HG03571 (cell line): ENCODE data around the gene NBPF12.
"Not testable (repeated sequence)": the region's sequence is repeated elsewhere in the genome, so short reads cannot be mapped to it uniquely, and the experiment has no call there.

ENCODE experiments used
- ATAC-seq: cut with Tn5 transposase; IDR thresholded peaks from one replicate; pipeline ENCODE4 v1.9.1; 2021; ENCODE audit not compliant: unreplicated experiment

NBPF12 gene, protein sequence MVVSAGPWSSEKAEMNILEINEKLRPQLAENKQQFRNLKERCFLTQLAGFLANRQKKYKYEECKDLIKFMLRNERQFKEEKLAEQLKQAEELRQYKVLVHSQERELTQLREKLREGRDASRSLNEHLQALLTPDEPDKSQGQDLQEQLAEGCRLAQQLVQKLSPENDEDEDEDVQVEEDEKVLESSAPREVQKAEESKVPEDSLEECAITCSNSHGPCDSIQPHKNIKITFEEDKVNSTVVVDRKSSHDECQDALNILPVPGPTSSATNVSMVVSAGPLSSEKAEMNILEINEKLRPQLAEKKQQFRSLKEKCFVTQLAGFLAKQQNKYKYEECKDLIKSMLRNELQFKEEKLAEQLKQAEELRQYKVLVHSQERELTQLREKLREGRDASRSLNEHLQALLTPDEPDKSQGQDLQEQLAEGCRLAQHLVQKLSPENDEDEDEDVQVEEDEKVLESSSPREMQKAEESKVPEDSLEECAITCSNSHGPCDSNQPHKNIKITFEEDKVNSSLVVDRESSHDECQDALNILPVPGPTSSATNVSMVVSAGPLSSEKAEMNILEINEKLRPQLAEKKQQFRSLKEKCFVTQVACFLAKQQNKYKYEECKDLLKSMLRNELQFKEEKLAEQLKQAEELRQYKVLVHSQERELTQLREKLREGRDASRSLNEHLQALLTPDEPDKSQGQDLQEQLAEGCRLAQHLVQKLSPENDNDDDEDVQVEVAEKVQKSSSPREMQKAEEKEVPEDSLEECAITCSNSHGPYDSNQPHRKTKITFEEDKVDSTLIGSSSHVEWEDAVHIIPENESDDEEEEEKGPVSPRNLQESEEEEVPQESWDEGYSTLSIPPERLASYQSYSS (N-terminal part only)

DNA sequence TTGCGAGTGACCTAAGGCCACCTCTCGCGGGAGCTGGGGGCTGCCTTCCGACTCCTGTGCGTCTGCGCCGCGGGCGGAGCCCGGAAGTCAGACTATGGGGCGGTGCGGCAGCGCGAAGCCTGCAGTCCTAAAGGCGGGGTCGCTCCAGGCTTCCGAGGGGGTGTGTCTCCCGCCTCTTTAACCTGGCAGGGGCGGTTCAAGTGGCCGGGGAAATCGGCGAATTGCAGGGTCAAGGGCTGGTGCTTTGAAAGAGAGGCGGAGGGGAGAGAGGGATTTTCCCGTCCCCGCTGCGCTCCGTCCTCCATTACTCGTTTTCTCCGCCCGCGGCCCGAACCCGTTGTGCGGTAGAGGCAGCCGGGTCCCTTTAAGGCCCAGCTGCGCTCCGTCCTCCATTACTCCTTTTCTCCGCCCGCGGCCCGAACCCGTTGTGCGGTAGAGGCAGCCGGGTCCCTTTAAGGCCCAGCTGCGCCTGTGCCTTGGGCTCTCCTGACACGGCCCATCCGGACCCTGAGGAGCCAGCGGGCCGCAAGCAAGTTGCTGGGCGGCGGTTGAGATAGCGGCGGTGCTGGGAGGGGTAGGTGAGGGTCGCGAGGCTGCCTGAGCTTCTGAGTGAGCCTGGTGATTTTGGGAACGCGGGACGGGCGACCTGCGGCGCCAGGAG, at the start of gene NBPF12:
Gene NBPF12, plus strand, starts transcription at position 83 of the 661 bp plus-strand sequence. CDS start 21,820 bp downstream, outside the sequence.
- ATAC-seq = peak; percentile 68

DNA sequence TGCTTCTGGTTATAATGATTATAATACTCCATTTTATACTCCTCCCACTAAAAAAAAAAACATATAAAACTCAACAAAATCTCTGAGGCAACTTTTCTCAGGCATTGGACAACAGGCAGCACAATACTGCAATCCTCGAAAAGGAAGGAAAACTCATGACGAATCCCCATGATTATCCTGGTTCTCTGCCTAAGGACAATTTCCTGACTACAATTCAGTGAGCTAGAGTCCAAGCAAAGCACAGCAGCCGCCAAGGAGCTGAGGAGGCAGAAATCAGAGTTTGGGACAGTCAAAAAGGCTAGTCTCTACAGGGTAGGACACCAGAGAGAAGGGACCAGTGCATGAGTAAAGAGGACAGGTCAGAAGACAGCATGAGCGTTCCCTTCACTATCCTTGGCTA, 46.8 kb upstream of the NBPF12 start:
- ATAC-seq = not testable (repeated sequence)

DNA sequence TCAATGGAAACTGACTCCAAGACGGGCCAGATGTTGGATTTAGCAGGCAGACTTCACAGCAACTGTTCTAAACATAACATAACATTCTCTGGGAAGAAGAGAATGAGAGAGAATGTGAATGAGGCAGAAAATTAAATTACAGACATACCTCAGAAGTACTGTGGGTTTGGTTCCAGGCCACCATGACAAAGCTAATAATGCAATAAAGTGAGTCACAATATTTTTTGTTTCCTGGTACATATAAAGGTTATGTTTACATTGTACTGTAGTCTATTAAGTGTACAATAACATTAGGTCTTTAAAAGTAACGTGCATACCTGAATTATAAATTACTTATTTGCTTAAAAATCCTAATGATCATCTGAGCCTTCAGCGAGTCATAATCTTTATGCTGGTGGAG, 45.8 kb upstream of the NBPF12 start:
- ATAC-seq = not testable (repeated sequence)

DNA sequence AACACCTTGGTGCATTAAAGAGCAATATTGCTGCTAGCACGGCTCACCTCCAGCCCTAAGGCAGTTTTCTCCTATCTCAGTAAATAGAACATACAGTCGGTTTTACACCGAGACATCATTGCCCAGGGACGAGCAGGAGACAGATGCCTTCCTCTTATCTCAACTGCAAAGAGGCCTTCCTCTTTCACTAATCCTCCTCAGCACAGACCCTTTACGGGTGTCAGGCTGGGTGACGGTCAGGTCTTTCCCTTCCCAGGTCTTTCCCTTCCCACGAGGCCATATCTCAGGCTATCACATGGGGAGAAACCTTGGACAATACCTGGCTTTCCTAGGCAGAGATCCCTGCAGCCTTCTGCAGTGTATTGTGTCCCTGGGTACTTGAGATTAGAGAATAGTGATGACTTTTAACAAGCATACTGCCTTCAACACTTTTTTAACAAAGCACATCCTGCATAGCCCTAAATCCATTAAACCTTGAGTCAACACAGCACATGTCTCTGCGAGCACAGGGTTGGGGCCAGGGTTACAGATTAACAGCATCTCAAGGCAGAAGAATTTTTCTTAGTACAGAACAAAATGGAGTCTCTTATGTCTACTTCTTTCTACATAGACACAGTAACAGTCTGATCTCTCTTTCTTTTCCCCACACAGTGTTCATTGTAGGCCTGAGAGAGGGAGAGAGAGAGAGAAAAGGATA, 30.4 kb upstream of the NBPF12 start:
- ATAC-seq = not testable (repeated sequence)

DNA sequence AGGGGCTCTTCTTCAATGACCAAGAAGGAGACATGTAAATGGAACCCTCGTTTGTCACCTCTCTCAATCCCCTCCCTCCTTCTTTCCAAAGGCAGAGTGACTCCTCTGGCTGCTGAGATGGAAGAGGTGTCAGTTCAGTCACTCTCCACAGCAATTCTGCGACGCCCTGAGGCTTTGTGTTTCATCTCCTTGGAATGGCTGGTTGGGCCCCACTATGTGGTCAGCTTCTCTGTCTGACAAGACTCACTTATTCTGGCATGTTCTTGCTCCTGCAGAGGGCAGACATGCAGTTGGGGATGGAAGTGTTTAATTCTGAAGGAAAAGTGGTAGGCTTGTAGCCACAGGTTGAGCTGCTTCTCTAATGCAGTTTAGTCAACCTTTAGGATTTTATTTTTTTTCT, 25.1 kb upstream of the NBPF12 start:
- not testable (repeated sequence) for ATAC-seq

DNA sequence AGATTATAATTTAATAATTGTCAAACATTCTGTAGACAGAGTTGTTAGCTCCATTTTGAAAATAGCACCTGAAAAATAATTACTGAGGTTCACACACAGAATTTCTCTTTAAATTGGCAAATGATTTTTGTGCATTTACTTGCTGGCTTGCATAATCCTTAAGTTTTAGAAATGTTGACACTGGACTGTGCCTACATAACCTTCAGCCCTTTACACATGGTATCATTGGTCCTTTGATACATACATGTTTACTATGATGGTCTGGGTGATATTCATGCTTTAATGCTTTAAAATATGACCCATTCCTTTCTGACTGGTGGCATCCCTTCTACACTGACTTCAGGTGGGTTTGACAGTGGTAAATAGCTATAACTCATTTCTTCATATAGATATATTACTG, 17.3 kb upstream of the NBPF12 start:
- ATAC-seq = not testable (repeated sequence)

DNA sequence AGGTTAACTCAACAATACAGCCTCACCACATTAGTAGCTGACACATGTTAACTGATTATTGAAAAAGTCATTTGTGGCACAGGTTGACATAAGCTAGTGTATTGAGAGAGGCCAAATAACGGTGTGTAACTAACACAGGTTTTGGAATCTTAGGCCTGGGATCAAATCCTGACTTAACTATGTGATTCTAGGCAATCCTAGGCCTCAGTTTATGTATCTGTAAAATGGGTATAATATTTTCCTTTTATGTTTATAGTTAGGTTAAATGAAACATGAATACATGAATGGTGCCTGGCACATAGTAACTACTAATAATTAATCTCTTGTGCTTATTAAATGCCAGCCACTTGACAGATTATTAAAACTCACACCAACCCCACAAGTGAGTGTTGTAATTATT, 15.5 kb upstream of the NBPF12 start:
- ATAC-seq = not testable (repeated sequence)

DNA sequence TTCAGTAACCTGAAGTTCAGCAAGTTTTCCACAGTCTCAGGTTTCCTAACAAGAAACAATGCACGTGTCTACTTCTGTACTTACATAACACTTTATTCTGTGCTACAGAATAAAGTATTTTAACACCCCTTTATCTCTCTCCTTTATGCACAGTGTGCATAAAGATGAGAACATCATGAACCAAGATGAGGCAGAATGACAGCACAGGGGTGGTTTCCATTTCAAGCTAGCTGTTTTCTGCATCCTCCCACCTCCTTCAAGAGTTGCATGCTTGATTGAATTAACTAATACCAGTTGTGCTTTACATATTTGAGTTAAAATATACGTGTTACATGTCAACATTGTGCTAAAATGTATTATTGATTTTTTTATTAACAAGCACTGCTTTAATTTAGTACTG, 14.0 kb upstream of the NBPF12 start:
- ATAC-seq = not testable (repeated sequence)

DNA sequence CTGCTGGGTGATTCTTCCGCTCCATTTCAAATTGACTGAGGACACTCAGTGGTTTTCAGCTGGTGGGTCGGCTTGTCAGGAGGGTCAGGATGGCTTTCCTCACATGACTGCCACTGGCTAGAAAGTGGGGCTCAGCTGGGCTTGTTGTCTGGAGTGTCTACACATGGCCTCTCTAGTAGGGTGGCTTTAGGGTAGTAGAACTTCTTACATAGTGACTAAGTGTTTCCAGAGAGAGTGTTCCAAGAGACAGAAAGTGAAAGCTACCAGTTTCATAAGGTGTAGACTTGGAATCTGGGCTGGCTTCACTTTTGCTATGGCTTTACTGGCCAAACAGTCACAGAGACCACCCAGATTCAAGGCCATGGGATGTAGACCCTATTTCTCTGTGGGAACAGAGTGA, 11.7 kb upstream of the NBPF12 start:
- not testable (repeated sequence) for ATAC-seq

DNA sequence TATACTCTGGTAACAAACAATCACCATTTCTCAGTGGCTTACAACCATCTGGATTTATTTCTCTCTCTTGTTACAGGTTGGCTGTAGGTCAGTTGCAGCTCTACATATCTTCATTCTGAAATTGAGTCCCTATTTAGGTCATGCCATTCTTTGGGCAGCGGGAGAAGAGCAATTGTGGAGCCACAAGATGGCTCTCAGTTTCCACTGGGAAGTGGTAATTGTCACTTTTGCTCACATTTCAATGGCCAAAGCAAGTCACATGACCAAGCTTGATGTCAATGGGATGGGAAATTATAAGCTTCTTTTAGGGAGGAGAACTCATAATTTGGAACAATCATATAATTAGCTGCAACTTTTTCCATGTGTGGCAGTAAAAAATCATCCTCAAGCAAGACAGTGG, 7.9 kb upstream of the NBPF12 start:
- not testable (repeated sequence) for ATAC-seq

DNA sequence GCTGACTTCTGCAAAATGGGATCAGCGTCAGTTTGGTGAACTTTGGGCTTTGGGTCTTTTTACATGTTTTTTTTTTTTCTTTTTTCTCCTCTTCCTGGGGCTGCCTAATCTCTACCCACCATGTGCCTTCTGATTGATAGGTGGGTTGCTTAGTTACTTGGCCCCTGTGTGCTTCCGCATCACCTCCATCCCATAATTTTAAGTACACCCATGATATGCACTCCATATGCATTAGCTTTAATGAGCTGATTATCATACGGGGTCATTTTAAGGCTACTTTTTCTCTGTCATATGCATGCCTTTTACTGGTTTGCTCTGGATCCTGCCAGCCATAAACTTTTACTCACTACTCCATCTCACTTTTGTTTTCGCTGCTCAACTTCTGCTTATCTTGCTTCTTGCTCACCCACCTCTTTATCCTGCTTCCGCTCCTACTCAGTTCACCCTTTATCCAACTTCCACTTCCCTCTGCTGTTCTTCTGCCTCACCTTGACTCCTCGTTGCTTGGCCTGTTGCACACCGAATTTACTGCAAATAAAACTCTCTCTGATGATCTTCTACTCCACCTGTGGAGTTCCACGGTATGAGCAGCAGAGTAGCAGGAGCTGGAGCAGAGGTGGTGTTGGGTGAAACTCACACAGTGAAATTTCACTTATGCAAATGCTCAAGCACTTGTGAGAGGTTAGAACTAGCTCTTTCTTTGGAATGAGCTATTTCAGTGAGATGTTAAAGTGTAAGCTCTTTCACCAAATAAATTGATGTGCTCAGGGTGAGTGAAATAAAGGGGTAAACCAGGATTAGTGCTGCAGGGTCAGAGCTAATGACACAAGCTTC, 3.5 kb upstream of the NBPF12 start:
- peak; percentile 31 for ATAC-seq

DNA sequence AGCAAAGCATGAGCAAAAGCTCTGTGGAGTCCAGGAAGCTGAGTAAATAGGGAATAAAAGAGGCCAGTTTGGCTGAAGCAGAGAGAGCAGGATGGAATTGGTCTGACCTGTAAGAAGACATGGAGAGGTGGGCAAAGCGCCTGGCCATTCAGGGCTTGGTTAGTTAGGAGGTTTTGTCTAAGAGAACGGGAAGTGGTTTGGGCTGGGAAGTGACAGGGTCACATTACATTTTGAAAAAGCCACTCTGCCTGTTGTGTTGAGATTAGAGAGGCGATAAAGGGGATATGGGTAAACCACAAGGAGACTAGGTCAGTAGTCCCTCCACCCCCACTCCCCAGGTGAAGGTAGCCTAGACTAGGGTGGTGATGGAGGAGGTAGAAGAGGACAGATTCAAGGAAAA, 662 bp upstream of the NBPF12 start:
- ATAC-seq = not testable (repeated sequence)

DNA sequence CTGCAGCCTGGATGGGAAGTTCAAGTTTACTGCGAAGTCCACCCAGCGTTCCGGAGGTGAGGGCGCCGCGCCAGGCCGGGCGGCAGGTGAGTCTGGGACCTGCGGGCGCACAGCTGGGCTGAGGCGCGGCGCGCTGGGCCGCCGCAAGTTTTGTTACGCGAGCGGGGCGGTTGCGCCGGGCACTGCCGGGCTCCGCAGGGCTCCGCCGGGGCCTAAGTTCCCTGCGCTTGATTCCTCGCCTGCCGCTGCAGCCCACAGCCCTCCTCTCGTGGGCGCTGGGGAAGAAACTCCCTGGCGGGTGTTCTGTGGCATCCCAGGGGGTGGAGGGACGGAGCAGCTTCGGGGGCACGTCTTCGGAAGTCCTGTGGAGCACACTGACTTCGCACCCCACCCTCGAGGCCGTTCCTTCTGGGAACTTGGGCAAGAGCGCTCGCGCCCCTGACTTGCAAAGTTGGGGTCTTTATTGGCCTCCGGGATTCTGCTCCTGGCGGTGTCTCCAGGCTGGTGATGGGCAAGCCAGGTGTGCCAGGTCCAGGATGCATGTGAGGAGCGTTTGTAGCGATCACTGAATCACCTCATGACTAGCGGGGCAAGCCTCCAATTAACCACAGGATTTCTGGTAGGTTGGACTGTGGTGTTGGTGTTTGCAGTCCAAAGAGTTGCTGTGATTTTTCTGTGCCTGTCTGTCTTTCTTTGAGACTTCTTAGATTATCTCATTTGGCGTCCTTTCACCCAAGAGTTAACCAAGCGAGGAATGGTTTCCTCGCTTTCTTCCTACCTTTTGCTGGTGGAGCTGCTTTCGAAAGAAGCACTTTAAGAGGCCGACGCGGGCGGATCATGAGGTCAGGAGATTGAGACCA, 1.0 kb downstream of the NBPF12 start:
- ATAC-seq = peak; percentile 23

DNA sequence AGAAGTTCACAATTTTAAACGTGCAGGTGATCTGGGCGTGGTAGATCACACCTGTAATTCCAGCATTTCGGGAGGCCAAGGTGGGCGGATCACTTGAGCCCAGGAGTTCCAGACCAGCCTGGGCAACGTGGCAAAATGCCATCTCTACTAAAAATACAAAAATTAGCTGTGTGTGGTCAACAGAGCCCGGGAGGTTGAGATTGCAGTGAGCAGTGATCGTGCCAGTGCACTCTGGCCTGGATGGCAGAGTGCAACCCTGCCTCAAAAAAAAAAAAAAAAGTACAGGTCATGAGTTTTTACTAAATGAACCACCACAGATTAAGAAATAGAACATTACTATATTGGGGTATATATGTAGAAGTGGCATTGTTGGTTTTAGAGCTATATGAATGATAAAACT, 2.2 kb downstream of the NBPF12 start:
- ATAC-seq = not testable (repeated sequence)

DNA sequence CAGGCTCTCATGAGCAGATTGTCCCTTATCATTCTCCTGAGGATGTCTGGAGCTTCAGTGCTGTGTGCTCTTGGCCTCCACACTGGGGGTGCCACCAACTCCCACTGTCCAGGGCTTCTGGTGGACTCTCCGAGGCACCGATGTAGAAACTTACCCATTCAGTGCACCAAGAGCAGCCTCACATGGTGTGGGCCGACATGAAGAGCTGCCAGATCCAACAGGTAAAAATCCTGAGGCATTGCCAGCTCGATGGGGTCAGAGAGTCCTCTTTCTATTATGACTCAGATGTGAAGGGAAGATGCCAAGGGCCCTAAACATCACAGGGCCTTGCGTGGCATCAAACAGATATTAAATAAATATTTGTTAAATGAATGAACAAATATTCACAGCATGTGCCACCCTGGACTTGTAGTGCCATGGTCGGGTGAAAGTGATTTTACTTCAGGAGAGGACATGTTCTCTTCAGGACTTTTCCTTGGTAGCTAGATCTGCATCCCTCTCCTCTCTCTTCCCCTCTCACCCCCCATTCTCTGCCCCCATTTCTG, 5.3 kb downstream of the NBPF12 start:
- ATAC-seq = not testable (repeated sequence)

DNA sequence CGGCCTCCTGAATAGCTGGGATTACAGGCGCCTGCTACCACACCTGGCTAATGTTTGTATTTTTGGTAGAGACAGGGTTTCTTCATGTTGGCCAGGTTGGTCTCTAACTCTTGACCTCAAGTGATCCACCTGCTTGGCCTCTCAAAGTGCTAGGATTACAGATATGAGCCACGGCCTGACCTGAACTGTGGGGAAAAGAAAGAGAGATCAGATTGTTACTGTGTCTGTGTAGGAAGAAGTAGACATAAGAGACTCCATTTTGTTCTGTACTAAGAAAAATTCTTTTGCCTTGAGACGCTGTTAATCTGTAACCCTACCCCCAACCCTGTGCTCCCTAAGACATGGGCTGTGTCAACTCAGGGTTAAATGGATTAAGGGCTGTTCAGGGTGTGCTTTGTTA, 10.0 kb downstream of the NBPF12 start:
- ATAC-seq = not testable (repeated sequence)

DNA sequence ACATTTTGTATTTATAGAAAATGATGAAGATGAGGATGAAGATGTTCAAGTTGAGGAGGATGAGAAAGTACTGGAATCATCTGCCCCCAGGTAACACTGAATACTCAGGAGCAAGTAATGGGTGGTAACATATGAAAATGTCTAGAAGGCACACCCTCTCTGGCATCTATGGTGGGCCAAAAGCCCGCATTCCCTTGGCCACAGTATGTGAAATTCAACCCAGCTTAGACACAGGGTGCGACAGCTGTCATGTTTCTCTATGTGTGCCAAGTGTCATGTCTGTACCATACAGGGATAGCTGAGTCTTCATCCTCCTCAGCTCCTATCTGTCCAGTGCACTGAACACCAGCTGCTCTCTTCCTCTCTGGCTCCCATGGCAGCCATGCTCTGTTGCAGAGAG, 26.2 kb downstream of the NBPF12 start:
- not testable (repeated sequence) for ATAC-seq

DNA sequence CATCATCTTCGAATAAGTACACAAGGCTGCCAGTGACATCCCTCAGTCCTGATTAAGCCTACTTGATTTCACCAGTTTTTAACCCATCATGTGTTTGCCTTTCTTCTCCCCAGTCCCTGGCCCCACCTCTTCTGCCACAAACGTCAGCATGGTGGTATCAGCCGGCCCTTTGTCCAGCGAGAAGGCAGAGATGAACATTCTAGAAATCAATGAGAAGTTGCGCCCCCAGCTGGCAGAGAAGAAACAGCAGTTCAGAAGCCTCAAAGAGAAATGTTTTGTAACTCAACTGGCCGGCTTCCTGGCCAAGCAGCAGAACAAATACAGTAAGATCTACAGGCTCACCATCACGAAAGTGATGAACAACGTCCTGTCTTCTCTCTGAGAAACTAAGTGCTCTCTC, 28.2 kb downstream of the NBPF12 start:
- not testable (repeated sequence) for ATAC-seq

DNA sequence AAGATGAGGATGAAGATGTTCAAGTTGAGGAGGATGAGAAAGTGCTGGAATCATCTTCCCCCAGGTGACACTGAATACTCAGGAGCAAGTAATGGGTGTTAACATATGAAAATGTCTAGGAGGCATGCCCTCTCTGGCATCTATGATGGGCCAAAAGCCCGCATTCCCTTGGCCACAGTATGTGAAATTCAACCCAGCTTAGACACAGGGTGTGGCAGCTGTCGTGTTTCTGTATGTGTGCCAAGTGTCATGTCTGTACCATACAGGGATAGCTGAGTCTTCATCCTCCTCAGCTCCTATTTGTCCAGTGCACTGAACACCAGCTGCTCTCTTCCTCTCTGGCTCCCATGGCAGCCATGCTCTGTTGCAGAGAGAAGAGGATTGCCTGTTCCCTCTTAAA, 32.5 kb downstream of the NBPF12 start:
- not testable (repeated sequence) for ATAC-seq
